ENCODE data around the gene TIMP4. TPM values are rescaled to one million over a fixed set of nuclear protein-coding genes. Genes with fewer than 3 reads are reported as not detected.

Gene TIMP4
- total and polyA plus RNA-seq, 7 donors = 3.5 to 25.0 (median 10.2) TPM

DNA sequence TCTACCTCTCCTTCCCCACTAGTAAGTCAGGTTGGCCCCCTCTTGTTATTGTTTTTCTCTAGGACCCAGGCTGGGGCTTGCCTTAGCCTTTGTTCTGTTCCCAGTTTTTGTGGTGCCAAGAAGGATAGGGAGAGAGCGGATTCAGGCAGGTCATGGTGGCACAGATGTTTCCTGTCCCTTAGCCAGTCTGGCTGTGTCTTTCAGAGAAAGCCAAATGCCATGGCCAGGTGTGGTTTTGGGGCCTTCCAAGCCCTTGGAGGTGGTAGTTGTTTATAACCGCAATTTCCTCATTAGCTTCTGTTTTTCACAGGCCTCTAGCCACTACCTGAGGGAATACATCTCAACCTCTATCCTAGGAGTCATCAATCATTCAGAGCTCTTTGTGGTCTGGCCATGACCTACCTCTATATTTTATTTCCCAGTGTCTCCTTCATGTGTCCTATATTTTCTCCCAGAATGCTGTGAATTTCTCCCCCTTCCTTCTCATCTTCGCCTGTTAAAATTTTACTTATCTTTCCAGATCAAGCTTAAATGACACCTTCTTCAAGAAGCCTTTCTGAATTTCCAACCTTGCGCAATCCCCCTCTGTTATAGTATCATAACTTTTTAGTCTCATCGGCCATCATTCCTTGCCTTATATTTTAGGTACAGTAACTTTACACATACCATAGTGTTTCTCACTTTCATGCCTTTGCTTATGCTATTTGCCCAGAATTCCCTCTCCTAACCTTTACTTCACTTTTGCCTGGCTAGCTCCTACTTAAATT lies 38.2 kb downstream of the TIMP4 start:
- Histone ChIP-seq H3K4me1 (no peaks in the 10 kb centered on the region), H3K27ac (no peak overlapping the region), H3K36me3 (no peaks in the 10 kb centered on the region), H3K27me3 (no peaks in the 10 kb centered on the region), H3K4me3 (no peak overlapping the region), H3K9me3 (no peaks in the 10 kb centered on the region)
- TF ChIP-seq POLR2AphosphoS5 (IDR thresholded peaks at IDR 0.05) (no peak), POLR2A (IDR thresholded peaks at IDR 0.05) (no peak), EP300 (IDR thresholded peaks at IDR 0.05) (no peak)
- TF ChIP-seq, protein P1, sequence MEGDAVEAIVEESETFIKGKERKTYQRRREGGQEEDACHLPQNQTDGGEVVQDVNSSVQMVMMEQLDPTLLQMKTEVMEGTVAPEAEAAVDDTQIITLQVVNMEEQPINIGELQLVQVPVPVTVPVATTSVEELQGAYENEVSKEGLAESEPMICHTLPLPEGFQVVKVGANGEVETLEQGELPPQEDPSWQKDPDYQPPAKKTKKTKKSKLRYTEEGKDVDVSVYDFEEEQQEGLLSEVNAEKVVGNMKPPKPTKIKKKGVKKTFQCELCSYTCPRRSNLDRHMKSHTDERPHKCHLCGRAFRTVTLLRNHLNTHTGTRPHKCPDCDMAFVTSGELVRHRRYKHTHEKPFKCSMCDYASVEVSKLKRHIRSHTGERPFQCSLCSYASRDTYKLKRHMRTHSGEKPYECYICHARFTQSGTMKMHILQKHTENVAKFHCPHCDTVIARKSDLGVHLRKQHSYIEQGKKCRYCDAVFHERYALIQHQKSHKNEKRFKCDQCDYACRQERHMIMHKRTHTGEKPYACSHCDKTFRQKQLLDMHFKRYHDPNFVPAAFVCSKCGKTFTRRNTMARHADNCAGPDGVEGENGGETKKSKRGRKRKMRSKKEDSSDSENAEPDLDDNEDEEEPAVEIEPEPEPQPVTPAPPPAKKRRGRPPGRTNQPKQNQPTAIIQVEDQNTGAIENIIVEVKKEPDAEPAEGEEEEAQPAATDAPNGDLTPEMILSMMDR (IDR thresholded peaks at IDR 0.05) = no peak
- WGBS, 2 donors = 62 to 85% methylated on average over 5 of the region's 5 CpGs
- no peak for DNase-seq
- intact Hi-C loops (cut with DNase I) = no loop called here

DNA sequence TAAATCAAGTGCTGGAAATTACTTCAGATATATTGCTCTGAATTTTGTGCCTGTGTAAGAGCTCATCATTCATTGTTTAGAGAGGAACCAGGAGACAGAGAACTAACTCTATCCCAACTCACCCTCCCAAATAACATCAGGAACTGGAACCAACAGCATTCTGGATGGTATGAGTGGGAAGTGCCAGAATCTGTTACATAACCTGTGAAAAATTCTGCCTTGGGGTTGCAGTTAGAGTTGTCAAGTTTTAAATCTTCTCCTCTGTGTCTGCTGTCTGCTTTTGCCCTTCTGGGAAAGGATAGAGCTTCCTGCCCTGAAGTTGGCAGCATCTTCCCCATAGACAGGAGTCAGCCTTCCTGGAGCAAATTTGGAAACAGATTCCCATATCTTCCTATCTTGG lies 41.2 kb downstream of the TIMP4 start:
- Histone ChIP-seq H3K4me1 (no peaks in the 10 kb centered on the region), H3K36me3 (no peaks in the 10 kb centered on the region), H3K27me3 (no peaks in the 10 kb centered on the region), H3K4me3 (no peak overlapping the region), H3K9me3 (no peaks in the 10 kb centered on the region), H3K27ac (no peak overlapping the region)
- no peak for DNase-seq
- intact Hi-C loops (cut with DNase I) = no loop called here
- TF ChIP-seq, protein P1 (IDR thresholded peaks at IDR 0.05) = no peak
- TF ChIP-seq POLR2A (IDR thresholded peaks at IDR 0.05) = no peak
- no peak for TF ChIP-seq EP300 (IDR thresholded peaks at IDR 0.05)
- TF ChIP-seq POLR2AphosphoS5 (IDR thresholded peaks at IDR 0.05) = no peak

DNA sequence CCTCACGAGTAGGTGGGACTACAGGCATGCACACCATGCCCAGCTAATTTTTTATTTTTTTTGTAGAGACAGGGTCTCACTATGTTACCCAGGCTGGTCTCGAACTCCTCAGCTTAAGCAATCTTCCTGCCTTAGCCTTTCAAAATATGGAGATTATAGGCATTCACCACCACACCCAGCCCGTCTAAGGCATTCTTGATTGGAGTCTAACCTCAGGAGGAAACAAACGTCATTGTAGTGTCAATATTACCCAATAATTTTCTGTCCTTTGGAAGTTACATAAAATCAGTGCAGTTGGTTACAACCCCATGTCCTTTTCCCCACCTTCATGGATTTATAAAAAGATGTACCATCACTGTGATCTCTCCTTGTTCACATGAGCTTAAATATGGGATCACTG lies 41.8 kb downstream of the TIMP4 start:
- Histone ChIP-seq H3K36me3 (no peaks in the 10 kb centered on the region), H3K4me3 (no peak overlapping the region), H3K27ac (no peak overlapping the region), H3K9me3 (no peaks in the 10 kb centered on the region), H3K27me3 (no peaks in the 10 kb centered on the region), H3K4me1 (no peaks in the 10 kb centered on the region)
- intact Hi-C loops (cut with DNase I) = no loop called here
- TF ChIP-seq, protein P1 (IDR thresholded peaks at IDR 0.05) = no peak
- TF ChIP-seq POLR2AphosphoS5 (IDR thresholded peaks at IDR 0.05) = no peak
- WGBS, 2 donors = 32 to 67% methylated on average over 4 of the region's 4 CpGs
- no peak for DNase-seq

GRCh38 chr3:12115849-12116248 lies 42.9 kb downstream of the TIMP4 start:
- intact Hi-C loops (cut with DNase I) = no loop called here
- Histone ChIP-seq H3K27me3 (no peaks in the 10 kb centered on the region), H3K4me1 (no peaks in the 10 kb centered on the region), H3K9me3 (peaks cover 0 to 2% (median 0%) of the 10 kb centered on the region in 4 donors), H3K4me3 (no peak overlapping the region), H3K36me3 (no peaks in the 10 kb centered on the region), H3K27ac (no peak overlapping the region)
- TF ChIP-seq, protein P1 (IDR thresholded peaks at IDR 0.05) = no peak
- TF ChIP-seq POLR2A (IDR thresholded peaks at IDR 0.05) = no peak
- no peak for TF ChIP-seq POLR2AphosphoS5 (IDR thresholded peaks at IDR 0.05)
- no peak for TF ChIP-seq EP300 (IDR thresholded peaks at IDR 0.05)
- 88 to 90% methylated on average over 3 of the region's 3 CpGs for WGBS, 2 donors
- DNase-seq = no peak

DNA sequence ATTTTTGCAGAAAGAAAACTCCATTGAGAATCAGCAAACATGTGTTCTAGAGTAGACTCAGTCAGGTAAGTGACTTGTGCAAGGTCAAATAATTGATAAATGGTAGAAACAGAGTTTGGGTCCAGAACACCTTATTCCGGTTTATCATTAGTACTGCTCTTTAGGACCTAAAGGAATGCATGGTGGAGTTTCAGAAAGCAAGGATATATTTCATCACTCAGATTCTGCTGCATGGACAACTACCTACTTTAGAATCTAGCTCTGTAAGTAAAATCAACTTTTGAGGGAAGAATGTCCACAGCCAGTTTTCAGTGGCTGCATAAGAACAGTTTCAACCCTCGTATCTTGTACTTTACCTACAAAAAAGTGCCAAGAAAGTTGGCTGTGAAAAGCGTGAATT lies 43.6 kb downstream of the TIMP4 start:
- H3K27ac ChIP-seq = no peak overlapping the region
- peaks cover 0 to 4% (median 0%) of the 10 kb centered on the region in 4 donors for H3K9me3 ChIP-seq
- TF ChIP-seq POLR2AphosphoS5 (IDR thresholded peaks at IDR 0.05) (no peak), POLR2A (IDR thresholded peaks at IDR 0.05) (no peak), EP300 (IDR thresholded peaks at IDR 0.05) (no peak)
- TF ChIP-seq, protein P1 (IDR thresholded peaks at IDR 0.05) = no peak
- 87 to 91% methylated on average over 3 of the region's 3 CpGs for WGBS, 2 donors
- H3K27me3 ChIP-seq = no peaks in the 10 kb centered on the region
- no peak overlapping the region for H3K4me3 ChIP-seq
- H3K36me3 ChIP-seq = no peaks in the 10 kb centered on the region
- no peak for DNase-seq
- intact Hi-C loops (cut with DNase I) = no loop called here
- H3K4me1 ChIP-seq = no peaks in the 10 kb centered on the region
